Activated CD8-positive, alpha-beta memory T cell treated with anti-CD3 and anti-CD28 coated beads for 4 hours (primary cell): ENCODE data around the gene STAT4.
A peak's percentile ranks its signal among the peaks of the same experiment; 100 is the strongest.

Source experiments
- DNase-seq, 2 donors: peaks; one replicate each; pipeline ENCODE4 v3.0.0-alpha.2; 2020; ENCODE audit warnings: low read depth in 2 of 2

Gene STAT4

DNA sequence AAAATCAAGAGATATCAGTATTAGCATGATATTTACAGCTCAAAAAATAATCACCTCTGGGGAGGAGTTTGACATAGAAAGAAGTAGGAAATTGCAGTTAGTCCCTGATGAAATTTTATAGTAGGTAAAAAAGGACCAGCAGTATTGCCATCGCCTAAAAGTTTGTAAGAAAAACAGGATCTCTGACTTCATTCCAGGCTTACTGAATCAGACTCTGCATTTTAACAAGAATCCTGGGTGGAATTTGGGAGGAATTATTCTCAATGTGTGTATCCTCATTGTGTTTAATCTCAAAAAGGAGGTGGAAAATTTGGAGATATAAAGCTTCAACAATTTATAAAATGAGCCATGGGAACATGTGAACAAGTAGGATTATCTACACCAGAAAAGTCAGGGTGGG is 105.7 kb downstream of the STAT4 start:
- DNase-seq, result no peak

DNA sequence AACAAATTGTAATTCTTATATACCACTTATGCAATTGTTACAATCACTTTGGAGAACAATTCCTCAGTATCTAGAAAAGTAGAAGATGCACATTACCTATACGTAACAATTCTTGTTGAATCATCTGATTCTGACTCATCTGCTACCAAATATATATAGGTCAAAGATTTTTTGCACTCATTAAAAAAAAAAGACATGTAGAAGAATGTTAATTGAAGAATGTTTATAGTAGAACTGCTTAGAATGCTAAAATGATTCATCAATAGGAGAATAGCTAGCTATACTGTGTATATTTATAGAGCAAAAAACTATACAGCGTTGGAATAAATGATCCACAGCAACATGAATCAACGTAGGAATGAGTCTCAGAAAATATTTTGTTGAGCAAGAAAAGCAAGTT is 107.4 kb downstream of the STAT4 start:
- no peak for DNase-seq

DNA sequence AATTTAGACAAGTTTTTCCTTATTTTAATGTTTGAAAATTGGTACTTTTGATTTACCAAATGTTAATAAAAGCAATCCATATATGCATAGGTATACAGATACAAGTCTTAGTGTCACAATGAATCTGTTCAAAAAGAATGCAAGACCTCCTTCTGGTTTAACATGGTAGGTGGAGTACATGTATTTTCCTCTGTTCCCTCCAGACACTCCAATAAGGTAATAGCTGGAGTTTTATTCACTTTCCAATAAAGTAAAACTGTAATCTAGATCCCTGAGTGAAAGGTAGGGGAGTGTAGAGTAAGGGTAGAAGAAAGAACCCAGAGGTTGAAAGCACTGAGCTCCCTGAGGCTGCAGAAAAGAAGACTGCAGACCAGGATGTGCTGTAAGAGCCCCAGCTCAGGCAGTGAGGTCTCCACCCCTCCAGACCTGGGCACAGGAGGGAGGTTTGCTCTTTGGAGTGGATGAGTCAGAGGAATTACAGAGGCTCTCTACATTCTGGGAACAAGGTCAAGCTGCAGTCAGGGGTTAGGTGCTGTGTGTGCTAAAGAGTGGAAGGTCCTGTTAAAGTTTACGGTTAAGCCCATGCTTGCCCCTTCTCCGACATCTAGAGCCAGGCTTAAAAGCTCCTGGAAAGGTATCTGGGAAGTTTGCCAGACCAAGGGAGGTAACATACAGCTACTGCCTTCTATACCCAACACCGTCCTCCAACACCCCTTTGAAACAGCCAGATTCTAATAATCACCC is 109.2 kb downstream of the STAT4 start:
- DNase-seq, result no peak

DNA sequence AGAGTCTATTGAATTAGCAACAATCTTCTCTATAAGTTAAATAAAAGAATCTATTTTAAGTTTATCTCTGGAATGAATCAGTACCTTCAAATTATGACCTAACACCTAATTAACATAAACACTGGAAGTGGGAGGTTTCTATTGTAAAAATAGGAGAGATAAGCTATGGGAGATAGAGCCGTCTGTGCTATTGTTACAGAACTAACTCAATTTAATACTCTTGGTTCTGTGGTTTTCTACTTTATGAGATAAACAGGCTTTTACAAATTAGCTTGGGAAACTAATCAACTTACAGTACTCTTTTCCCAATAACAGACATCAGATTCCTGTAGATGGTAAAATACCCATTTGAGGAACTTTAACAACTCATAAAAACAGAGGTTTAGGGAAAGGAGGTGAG is 111.2 kb downstream of the STAT4 start:
- DNase-seq, result no peak

DNA sequence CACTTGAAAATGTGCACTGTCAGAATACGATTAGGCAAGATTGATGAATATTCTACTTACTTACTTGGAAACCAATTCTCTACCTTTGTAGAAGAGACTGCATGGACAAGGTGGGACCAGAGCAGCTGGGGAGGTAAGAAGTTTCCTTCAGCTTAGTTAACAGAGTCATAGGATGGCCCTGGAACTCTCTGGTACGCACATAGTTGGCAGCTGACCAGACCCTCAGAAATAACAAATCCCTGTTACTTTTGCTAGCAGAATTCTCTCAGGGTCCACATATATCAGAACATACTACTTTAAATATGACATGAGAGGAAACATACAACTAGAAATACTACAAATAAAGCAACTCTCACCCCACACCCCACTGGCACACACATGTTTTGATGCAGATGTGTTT is 112.1 kb downstream of the STAT4 start:
- DNase-seq, result no peak

DNA sequence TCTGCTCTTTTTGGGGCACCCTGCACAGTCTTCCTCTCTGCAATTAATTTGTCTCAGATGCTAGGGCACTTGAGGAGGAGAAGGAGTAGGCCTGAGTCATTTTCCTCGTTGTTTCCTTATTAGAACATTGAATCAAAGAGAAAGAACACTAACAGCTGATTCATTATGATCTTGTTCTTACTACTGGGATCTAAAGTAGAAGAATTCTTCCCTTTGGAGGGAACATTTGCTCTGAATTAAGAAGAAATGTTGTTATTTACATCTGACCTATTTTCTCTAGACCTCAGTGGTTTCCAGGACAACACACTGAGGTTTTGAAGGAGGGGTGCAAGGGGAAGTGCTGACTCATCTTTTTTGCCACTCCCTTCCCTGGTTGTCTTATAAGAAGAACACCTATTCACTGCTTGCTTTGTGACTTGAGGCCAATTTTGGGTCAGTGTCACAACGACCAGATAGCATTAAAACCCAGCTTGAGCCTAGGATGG is 112.5 kb downstream of the STAT4 start:
- DNase-seq, result no peak

DNA sequence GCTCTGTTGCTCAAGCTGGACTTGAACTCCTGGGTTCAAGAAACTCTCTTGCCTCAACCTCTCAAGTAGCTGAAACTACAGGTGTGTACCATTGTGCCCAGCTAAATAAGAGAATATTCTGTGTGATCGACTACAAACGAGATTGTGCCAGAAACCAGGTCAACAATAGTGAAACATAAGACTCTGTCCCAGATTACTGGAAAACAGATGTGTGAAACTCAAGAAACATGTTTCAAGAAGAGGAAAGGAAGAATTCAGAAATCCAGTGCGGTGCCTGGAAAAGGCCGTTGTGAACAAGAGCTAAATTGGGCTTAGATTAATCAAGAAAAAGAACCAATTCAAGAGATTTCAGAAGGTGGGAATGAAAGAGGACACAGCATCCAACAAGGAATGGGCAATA is 113.4 kb downstream of the STAT4 start:
- no peak for DNase-seq

DNA sequence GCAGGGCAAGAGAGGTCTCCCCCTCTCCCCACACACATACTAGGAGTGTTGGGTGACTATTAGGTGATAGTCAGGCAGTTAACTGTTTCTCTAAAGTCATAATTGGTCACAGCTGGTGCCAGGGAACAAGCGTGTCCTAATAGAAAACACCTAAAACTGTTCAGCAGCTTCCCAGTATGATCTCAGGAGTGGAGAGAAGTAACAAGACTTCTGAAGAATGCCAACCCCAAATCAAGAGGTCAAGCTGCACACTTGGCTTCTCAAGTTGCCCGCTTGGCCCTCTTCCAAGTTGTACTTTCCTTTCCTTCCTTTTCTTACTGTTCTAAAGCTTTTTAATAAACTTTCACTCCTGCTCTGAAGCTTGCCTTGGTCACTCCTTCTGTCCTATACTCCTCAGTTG is 114.4 kb downstream of the STAT4 start:
- no peak for DNase-seq

DNA sequence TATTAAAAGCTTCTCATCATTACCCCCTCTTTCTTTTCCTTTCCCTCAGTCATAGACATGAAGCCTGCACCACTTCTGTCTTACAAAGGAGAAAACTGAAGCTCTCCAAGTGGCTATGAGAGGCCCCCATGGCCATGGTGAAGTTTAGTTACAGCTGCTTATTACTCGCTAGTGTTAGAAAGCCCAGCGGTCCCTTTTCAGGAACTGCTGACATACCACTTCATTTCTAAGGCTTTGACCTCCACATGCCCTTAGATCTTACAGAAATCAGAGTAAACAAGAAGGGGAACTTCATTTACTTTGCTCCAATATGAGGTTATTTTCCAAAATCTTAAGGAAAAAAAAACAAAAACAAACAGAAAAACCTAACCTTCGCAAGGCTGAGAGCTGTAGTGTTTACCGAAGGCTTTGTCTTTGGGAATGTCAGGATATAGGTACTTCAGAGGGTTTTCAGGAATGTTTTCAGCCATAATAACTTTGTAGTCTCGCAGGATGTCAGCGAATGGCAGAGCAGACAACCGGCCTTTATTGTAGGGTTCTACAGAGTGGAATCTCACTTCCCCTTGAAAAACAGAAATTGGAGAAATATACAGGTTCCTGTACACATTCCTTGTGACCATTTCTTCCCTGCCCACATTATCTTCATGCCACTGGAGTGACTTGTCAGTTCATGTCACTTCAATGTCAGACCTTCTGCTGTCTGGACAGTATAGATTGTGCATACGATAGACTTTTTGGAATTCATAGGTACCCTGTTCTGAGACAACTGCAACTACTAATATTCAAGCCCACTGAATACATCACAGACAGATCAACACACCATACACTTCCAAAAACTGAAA is 118.0 kb downstream of the STAT4 start:
- no peak for DNase-seq

DNA sequence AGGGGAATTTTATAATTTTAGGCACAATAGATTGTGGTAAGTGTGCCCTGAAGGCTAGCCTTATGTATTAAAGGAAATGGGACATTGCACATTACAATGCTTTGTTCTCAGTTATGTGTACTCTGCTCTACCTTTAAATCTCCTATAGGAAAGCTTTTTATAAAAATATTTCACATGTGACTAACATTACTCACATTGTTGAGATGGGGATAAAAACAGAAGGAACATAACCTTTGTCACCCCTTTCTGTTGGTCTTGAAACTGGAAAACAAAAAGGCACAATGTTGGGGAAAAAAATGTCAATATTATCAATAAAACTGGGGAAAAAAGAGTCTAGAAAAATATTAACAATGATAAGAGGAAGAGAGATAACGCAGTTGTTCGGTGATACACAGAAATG is 119.5 kb downstream of the STAT4 start:
- no peak for DNase-seq

DNA sequence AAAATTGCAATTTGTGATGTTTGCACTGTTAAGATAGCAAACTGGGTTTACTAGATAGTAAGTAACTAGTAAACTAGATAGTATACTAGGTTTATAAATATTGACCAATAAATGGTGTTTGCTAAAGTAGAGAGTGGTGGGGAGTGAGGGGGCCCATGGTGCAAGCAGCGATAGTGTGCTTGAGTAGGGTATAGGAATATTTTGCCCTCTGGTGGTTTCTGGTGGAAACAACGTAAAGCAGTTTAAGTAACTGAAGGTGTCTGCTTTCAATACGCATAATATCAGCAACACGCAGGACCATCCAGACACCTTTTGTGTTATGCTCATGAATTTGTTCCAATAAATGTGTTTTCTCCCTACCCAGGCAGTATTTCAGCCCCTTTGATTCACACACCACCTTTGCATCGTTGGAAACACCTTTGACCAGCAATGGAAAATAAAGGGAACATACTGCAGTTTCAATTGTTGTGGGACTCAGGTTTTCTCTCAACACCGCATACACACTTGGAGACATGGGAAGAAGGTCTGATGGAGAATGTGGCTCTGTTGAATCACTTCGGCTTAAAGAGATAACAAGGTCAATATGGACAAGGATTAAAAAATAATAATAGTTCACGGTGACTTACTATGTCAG is 120.2 kb downstream of the STAT4 start:
- no peak for DNase-seq

DNA sequence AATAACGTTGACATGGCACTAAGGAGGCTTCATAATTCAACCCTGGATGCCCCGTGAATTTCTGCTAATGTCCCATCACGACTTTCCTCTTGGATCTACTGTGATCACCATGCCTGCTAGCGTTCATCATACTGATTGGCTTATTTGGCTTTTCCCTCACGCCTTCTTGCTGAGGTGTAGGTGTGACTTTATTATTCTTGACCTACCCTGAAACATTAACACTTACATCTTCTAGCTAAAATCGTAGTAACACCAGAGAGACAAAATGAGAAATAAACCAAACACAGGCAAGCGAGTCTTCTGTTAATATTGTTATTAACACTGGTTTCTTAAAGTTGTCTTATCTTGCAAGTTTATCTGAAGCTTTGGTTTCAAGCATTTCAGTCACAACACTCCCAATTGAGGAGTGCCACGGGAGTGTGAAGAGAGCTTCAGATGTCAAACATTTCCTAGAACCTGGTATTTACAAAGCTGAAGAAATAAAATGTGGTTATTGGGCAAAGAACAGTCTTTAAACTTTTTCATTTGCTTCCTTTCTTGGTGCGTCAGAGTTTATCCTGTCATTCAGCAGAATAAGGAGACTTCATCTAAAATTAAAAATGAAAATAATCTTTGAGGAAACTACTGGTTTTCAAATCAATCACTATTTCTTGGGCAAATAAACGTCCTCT is 121.4 kb downstream of the STAT4 start:
- DNase-seq, result no peak

DNA sequence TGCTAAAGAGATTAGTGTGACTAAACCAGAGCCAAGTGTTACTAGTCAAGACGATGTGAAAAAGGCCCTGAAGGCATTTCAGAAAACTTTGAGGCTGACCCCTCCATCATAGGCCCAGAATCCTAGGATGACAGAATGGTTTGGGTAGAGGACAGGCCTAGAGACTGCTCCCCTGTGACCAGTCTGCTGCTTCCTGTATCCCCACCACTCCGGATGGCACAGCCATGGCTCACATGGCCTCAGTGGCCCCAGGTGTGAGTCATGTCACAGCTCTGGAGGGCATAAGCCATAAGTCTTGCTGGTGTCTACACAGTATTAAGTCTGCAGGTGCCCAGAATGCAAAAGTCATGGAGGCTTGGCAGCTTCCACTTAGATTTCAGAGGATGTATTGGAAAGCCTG is 124.4 kb downstream of the STAT4 start:
- DNase-seq, result no peak

DNA sequence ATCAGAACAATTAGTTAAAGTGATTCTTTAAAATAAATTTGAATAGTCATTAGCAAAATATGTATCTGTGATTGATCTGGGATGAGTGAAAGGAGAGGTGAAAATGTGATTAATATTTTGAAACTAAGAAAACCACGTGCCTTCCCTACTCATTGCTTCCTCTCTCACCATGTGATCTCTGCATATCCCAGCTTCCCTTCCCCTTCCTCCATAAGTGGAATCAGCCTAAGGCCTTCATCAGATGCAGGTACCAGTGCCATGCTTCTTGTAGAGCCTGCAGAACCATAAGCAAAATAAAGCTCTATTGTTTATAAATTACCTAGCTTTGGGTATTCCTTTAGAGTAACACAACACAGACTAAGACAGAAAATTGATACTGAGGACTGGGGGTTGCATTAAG is 125.7 kb downstream of the STAT4 start:
- DNase-seq, result no peak

DNA sequence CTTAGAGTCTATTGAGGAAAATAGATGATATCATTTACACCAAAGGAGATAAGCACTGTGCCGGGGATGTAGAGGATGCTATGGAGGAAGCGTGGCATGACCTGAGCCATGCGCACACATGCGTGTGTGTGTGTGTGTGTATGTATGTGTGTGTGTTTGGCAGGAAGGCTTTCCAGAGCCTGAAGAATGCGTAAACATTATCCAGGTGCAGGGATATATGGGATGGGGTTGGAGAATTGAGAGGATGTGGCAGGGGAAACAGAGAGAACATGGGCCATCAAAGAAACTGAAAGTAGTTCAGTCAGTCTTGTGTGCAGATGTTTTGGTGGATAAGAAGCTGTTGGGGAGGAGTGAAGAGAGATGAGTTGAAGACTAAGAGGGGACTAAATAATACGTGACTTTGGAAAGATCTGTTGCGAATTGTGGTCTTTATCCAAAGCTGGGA is 127.5 kb downstream of the STAT4 start:
- DNase-seq, result no peak

DNA sequence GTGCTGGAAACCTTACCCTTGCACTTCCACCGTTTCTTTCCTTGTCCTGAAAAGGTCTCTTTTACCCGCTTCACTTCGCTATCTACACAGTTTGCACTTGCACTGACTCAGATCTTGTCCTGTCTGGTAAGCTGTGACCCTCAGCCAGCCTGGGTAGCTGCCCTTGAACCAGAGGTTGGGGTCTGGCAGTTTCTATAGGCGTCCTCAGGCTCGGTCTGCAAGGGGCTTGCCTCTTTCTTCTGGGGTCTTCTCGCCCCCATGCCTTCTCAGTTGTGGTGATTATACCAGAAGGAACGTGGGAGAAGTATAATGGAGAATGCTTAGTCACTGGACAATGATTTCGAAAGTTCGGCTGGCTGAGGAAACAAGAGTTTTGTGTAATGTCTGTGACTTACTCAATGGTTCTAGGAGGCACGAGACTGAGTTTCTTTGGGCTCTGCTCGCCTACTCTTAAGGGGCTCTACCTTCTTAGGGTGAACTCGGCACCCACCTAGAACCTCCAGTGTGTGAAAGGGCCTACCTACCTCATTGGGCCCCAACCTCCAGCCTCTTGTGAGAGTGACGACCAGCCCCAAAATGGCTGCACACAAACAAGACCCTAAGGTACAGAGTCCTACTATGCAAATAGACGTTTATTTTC is 129.9 kb downstream of the STAT4 start:
- DNase-seq, result no peak

DNA sequence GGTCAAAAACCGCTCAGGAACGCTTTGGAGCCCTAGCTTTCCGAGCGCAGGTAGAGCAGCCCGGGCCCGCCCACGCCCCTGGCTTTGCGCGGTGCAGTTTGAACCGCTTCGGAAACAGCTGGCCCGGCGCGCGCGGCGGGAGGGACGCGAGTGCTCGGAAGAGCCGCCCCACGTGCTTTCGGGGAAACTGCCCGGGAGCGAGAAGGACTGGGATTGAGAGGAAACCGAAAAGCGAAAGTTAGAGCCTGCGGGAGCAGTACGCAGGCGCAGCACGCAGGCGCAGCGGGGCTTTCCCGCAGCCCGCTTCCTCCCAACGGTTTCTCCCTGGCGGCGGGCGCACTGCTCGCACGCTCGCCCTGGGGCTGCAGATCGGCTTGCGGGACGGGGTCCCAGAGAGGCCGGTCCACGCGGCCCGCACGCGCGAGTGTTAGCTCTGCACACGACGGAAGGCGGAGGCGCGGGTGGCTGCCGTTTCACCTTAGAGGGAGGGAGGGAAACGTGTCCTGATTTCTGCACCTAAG is 130.5 kb downstream of the STAT4 start:
- DNase-seq, result peak; percentile 85 to 89

DNA sequence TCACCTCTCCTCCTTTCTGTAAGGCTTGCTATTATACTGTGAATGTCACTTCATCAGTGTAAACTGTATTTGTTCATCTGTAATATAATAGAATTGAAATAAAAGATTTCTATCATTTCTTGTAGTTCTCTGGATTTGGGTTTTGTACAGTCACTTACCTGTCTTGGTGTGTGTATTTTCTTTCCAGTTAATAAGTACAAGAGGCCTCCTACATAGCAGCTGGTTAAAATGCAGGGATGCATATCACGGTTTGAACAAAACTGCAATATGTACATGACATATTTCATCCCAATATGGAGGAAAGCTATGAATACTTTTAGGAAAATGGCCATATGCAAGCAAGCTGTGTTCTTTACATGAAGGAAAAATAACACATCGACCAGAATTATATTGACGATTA is 131.4 kb downstream of the STAT4 start:
- DNase-seq, result no peak

DNA sequence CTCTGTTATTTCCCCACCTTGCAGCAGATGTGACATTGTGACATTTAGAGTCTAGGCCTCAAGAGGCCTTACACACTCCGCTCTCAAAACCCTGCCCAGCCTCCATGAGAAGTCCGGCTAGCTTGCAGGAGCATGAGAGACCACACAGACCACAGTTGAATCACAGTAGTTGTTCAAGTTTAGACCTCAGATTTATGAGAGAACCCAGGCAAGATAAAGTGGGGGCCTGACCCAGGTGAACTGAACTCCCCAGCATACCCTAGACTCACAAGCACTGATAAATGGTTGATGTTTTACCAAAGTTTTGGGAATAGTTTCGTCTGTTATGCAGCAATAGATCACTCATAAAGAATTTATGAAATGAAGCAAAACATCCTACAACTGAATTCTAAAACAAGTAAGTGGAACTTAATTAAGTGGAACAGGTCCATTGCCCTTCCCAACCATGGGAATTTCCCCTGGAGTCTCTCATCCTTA is 132.1 kb downstream of the STAT4 start:
- no peak for DNase-seq

DNA sequence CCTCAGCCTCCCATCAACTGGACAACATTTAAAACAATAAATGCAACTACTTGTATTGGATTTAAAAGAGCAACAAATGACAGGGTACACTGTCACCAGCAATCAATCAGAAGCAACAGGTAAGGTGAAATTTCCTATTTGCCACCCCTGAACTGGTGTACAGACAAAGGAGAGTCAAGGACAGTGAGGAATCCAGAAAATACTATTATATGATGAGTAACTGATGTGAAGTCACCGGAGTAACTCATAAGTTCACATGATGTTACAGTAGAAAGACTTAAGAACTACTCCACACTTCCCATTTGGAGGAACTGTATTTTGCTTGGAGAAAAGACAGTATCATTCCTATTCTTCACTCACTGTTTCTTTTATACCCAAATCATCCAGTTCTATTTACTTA is 132.7 kb downstream of the STAT4 start:
- no peak for DNase-seq

DNA sequence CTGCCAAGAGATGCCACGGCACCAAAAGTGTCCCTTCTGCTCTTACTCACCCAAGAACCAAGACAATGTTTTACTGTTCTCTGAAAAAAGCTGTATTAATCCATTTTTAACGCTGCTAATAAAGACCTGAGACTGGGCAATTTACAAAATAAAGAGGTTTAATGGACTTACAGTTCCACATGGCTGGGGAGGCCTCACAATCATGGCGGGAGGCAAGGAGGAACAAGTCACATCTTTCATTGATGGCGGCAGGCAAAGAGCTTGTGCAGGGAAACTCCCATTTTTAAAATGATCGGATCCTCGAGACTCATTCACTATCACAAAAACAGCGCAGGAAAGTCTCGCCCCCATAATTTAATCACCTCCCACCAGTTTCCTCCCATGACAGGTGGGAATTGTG is 135.0 kb downstream of the STAT4 start:
- DNase-seq, result no peak
